Tibial nerve (tissue), 3 donors: Measurements from ENCODE around the gene ASPSCR1.

Experiments used
- CTCF ChIP-seq, 5 experiments: fragments of 200-600 bp in 3 of 5; fragments of 450-650 bp in 2 of 5; sonication (generic) in 3 of 5; IDR thresholded peaks; one replicate each; pipeline ENCODE4 v1.5.1; 2016 to 2019; ENCODE audit warnings: antibody characterized with exemption in 5 of 5, mild to moderate bottlenecking in 3 of 5, moderate library complexity in 2 of 5
- POLR2A ChIP-seq, 2 donors: fragments of 450-650 bp; IDR thresholded peaks; one replicate each; pipeline ENCODE4 v1.6.1; 2017; ENCODE audit warnings: antibody characterized with exemption in 2 of 2, mild to moderate bottlenecking in 2 of 2, moderate library complexity in 2 of 2

- TF ChIP-seq CTCF (IDR thresholded peaks at IDR 0.05) (peak; percentile 45 to 94 (median 70)), POLR2A (IDR thresholded peaks at IDR 0.05) (no peak)
Measured at GRCh38 chr17:82021107-82021899, 43.9 kb downstream of the ASPSCR1 start.
